Measurements from ENCODE around the gene MYORG.

DNA sequence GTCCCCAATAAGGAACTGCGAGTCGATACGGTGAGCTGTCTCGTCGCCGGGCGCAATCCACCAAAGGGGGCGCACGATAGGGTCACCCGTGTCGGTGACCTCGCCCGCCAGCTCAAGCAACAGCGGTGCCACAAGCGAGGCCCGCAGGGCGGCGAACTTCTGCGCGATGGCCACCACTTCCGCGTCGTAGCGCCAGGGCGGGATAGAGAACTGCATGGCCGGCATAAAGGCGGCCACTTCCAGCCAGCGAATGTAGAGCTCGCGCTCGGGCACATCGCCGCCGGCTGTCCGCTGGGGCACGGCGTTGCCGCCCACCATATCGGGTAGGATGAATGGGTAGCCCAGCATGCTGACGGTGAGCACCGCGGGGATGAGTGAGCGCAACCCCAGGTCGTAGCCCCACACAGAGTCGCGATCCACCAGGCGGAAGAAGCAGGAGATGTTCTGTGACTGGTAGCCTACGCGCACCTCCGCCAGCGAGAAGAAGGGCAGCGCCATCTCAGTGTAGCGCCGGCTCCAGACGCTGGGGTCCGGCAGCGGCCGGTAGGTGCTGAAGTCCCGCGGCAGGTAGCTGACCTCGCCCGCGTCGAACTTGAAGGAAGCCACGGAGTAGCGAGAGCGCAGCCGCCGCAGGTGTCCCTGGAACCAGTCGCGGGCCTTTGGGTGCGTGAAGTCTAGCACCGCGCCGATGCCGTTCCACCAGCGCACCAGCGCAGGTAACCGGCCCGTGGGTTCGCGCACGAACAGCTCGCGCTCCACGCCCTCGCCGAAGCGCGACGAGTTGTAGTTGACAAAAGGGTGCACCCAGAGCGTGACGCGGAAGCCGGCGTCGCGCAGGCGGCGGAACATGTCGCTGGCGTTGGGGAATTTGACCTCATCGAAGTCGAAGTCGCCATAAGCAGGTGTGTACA lies 5.5 kb downstream of the MYORG start:
- TF ChIP-seq, protein P1, sequence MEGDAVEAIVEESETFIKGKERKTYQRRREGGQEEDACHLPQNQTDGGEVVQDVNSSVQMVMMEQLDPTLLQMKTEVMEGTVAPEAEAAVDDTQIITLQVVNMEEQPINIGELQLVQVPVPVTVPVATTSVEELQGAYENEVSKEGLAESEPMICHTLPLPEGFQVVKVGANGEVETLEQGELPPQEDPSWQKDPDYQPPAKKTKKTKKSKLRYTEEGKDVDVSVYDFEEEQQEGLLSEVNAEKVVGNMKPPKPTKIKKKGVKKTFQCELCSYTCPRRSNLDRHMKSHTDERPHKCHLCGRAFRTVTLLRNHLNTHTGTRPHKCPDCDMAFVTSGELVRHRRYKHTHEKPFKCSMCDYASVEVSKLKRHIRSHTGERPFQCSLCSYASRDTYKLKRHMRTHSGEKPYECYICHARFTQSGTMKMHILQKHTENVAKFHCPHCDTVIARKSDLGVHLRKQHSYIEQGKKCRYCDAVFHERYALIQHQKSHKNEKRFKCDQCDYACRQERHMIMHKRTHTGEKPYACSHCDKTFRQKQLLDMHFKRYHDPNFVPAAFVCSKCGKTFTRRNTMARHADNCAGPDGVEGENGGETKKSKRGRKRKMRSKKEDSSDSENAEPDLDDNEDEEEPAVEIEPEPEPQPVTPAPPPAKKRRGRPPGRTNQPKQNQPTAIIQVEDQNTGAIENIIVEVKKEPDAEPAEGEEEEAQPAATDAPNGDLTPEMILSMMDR (conservative IDR thresholded peaks at IDR 0.05) = no peak
- TF ChIP-seq EZH2 (IDR thresholded peaks at IDR 0.05; ENCODE audit: low read depth) = no peak

Measured in PC-9 (cell line).